ENCODE data around the gene HEBP1.

HEBP1 gene

GRCh38 chr12:12996209-12996608 lies 3.9 kb downstream of the HEBP1 start:
- no peak for TF ChIP-seq CTCF (IDR thresholded peaks at IDR 0.05)

- no peak for TF ChIP-seq CTCF (IDR thresholded peaks at IDR 0.05)
These were observed 5.0 kb downstream of the HEBP1 start for GRCh38 chr12:12995088-12995487.

GRCh38 chr12:12993367-12993766 lies 6.7 kb downstream of the HEBP1 start:
- TF ChIP-seq CTCF (IDR thresholded peaks at IDR 0.05), result no peak

- no peak for TF ChIP-seq CTCF (IDR thresholded peaks at IDR 0.05)
These were observed 7.5 kb downstream of the HEBP1 start for GRCh38 chr12:12992418-12993130.

- TF ChIP-seq CTCF (IDR thresholded peaks at IDR 0.05), result no peak
These were observed 9.2 kb downstream of the HEBP1 start for GRCh38 chr12:12990700-12991468.

- no peak for TF ChIP-seq CTCF (IDR thresholded peaks at IDR 0.05)
These were observed 12.6 kb downstream of the HEBP1 start for GRCh38 chr12:12987421-12987820.

- TF ChIP-seq CTCF (IDR thresholded peaks at IDR 0.05), result no peak
These were observed 13.2 kb downstream of the HEBP1 start for GRCh38 chr12:12986775-12987331.

Data from LNCAP (cell line).